ENCODE measurements around the gene ME3.

- TF ChIP-seq EZH2 (IDR thresholded peaks at IDR 0.05; ENCODE audit: low read length, missing control alignments) (no peak), CTCF (conservative IDR thresholded peaks at IDR 0.05 in 1 of 2, IDR thresholded peaks at IDR 0.05 in 1 of 2; ENCODE audit: low read depth in 1 of 2, low read length in 2 of 2) (no peak)
Observed at GRCh38 chr11:86443415-86443814, 229.0 kb downstream of the ME3 start.

Measured in fibroblast of lung (primary cell).